Peyer's patch (tissue), 4 donors: ENCODE results near the gene CSRP2.

Experiments used
- CTCF ChIP-seq, 6 experiments: fragments of 450-650 bp in 4 of 6; fragments of 200-600 bp in 2 of 6; sonication (generic) in 1 of 6; IDR thresholded peaks; one replicate each; pipeline ENCODE4 v1.5.1; 2017 to 2019; ENCODE audit warnings: antibody characterized with exemption in 6 of 6, mild to moderate bottlenecking in 3 of 6, moderate library complexity in 1 of 6
- POLR2A ChIP-seq, 2 donors: fragments of 450-650 bp; IDR thresholded peaks; one replicate each; pipeline ENCODE4 v1.5.1; 2017; ENCODE audit warnings: antibody characterized with exemption in 2 of 2, mild to moderate bottlenecking in 2 of 2, moderate library complexity in 2 of 2

- TF ChIP-seq CTCF (IDR thresholded peaks at IDR 0.05) (no peak), POLR2A (IDR thresholded peaks at IDR 0.05) (no peak)
Observed at GRCh38 chr12:76883811-76884210, 5.0 kb upstream of the CSRP2 start.
